Measurements from ENCODE around the gene USP32.

GRCh38 chr17:60323754-60324153 is 68.2 kb downstream of the USP32 start:
- TF ChIP-seq POLR2A (IDR thresholded peaks at IDR 0.05; ENCODE audit: low read length), result no peak
- TF ChIP-seq GATA1 (IDR thresholded peaks at IDR 0.05; ENCODE audit: low read depth, low read length), result no peak
